Stimulated activated CD8-positive, alpha-beta memory T cell treated with anti-CD3 and anti-CD28 coated beads, Interleukin-12 subunit alpha, Interleukin-12 subunit beta, amount 100 ng/mL, for 4 hours (primary cell): ENCODE measurements around the gene MMP12.

Source experiments
- DNase-seq: peaks from one replicate; pipeline ENCODE4 v3.0.0-alpha.2; 2020; ENCODE audit warnings: low read depth

MMP12 gene

GRCh38 chr11:102850973-102851745, 23.6 kb downstream of the MMP12 start:
- no peak for DNase-seq

GRCh38 chr11:102849311-102849710, 25.5 kb downstream of the MMP12 start:
- DNase-seq = no peak

GRCh38 chr11:102846292-102846691, 28.5 kb downstream of the MMP12 start:
- no peak for DNase-seq

GRCh38 chr11:102843489-102843888, 31.3 kb downstream of the MMP12 start, which contains the start of gene MMP3:
Gene MMP3, minus strand, starts transcription at chr11:102843609. Its CDS starts 63 bp downstream, at chr11:102843546.
- DNase-seq = no peak

GRCh38 chr11:102842930-102843329, 31.9 kb downstream of the MMP12 start:
- DNase-seq = no peak

GRCh38 chr11:102840018-102840417, 34.8 kb downstream of the MMP12 start:
- no peak for DNase-seq

GRCh38 chr11:102837646-102838045, 37.1 kb downstream of the MMP12 start:
- DNase-seq = no peak

- no peak for DNase-seq
These were observed 37.6 kb downstream of the MMP12 start for GRCh38 chr11:102837156-102837555.

- DNase-seq = no peak
These were observed 38.4 kb downstream of the MMP12 start for GRCh38 chr11:102836290-102836875.

GRCh38 chr11:102833731-102834130, 41.1 kb downstream of the MMP12 start:
- no peak for DNase-seq

GRCh38 chr11:102832612-102833011, 42.2 kb downstream of the MMP12 start:
- no peak for DNase-seq

GRCh38 chr11:102831489-102832440, 43.0 kb downstream of the MMP12 start:
- no peak for DNase-seq

- no peak for DNase-seq
These were observed 43.7 kb downstream of the MMP12 start for GRCh38 chr11:102831128-102831488.

GRCh38 chr11:102830001-102830727, 44.6 kb downstream of the MMP12 start:
- DNase-seq = no peak

- DNase-seq = no peak
These were observed 45.3 kb downstream of the MMP12 start for GRCh38 chr11:102829316-102830000.

GRCh38 chr11:102824556-102824955, 50.2 kb downstream of the MMP12 start:
- no peak for DNase-seq

- DNase-seq = no peak
These were observed 55.3 kb downstream of the MMP12 start for GRCh38 chr11:102819491-102819890.

GRCh38 chr11:102813484-102813883, 61.3 kb downstream of the MMP12 start:
- no peak for DNase-seq
